ENCODE measurements around the gene MYBPC3. TPM values are rescaled to one million over a fixed set of nuclear protein-coding genes. Genes with fewer than 3 reads are reported as not detected.

MYBPC3 gene
- total and polyA plus RNA-seq, 10 of the 15 experiments (the other 5 are each of a cell fraction or from before 2014, with no cell fraction given): 0.03 to 0.08 (median 0.03) TPM; not detected in 7

DNA sequence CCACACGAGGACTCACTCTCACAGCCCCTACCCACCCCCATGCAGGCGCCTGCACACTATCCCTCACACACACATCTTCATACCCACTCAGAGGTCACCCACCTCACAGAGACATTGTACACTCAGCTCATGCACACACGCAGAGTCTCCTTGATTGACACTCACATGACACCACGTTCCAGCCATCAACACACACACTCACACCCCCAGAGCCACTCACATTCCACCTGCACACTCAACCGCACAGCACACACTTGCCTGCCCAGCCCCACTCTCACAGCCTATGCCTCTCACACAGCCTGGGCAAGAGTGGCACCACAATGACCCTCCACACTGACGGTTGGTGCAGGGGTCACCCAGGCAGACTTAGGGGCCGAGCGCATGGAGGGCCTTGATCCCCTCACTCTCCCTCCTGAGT, 23.6 kb upstream of the MYBPC3 start (continued):
- TF ChIP-seq, protein P1, sequence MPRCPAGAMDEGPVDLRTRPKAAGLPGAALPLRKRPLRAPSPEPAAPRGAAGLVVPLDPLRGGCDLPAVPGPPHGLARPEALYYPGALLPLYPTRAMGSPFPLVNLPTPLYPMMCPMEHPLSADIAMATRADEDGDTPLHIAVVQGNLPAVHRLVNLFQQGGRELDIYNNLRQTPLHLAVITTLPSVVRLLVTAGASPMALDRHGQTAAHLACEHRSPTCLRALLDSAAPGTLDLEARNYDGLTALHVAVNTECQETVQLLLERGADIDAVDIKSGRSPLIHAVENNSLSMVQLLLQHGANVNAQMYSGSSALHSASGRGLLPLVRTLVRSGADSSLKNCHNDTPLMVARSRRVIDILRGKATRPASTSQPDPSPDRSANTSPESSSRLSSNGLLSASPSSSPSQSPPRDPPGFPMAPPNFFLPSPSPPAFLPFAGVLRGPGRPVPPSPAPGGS (IDR thresholded peaks at IDR 0.05; ENCODE audit: borderline replicate concordance, insufficient read depth, low read depth, low read length, poor library complexity, severe bottlenecking): no peak
- TF ChIP-seq EP300 (IDR thresholded peaks at IDR 0.05; ENCODE audit: borderline replicate concordance in 1 of 2, control insufficient read depth in 1 of 2, low read depth in 2 of 2, low read length in 2 of 2) (no peak), STAT3 (IDR thresholded peaks at IDR 0.05; ENCODE audit: low read depth, low read length) (no peak), CEBPB (IDR thresholded peaks at IDR 0.05; ENCODE audit: borderline replicate concordance in 1 of 2, low read depth in 2 of 2, low read length in 2 of 2) (no peak), RBBP5 (conservative IDR thresholded peaks at IDR 0.05) (no peak), SPI1 (IDR thresholded peaks at IDR 0.05; ENCODE audit: borderline replicate concordance, insufficient read depth, low read depth, low read length) (no peak), SRF (IDR thresholded peaks at IDR 0.05; ENCODE audit: low read depth in 2 of 2, low read length in 2 of 2) (no peak), SUZ12 (IDR thresholded peaks at IDR 0.05; ENCODE audit: unreplicated experiment) (no peak), RB1 (IDR thresholded peaks at IDR 0.05; ENCODE audit: borderline replicate concordance) (no peak), E4F1 (IDR thresholded peaks at IDR 0.05; ENCODE audit: borderline replicate concordance, partially characterized antibody) (no peak), NRF1 (conservative IDR thresholded peaks at IDR 0.05; ENCODE audit: low read depth, low read length) (no peak)
- TF ChIP-seq, protein P2, sequence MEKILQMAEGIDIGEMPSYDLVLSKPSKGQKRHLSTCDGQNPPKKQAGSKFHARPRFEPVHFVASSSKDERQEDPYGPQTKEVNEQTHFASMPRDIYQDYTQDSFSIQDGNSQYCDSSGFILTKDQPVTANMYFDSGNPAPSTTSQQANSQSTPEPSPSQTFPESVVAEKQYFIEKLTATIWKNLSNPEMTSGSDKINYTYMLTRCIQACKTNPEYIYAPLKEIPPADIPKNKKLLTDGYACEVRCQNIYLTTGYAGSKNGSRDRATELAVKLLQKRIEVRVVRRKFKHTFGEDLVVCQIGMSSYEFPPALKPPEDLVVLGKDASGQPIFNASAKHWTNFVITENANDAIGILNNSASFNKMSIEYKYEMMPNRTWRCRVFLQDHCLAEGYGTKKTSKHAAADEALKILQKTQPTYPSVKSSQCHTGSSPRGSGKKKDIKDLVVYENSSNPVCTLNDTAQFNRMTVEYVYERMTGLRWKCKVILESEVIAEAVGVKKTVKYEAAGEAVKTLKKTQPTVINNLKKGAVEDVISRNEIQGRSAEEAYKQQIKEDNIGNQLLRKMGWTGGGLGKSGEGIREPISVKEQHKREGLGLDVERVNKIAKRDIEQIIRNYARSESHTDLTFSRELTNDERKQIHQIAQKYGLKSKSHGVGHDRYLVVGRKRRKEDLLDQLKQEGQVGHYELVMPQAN (conservative IDR thresholded peaks at IDR 0.05): no peak

Measured in GM12878 (cell line).